Esophagus squamous epithelium (tissue), 5 donors: Measurements from ENCODE around the gene CCDC175. TPM values are rescaled to one million over a fixed set of nuclear protein-coding genes. Genes with fewer than 3 reads are reported as not detected.

Experiments used
- DNase-seq: peaks from one replicate; lab custom pipeline; 2025; lab: John Stamatoyannopoulos, UW
- H3K27ac ChIP-seq, 4 donors: fragments of 200-600 bp; sonication (generic); one replicate each; pipeline ENCODE4 v1.5.1; 2016 to 2019; ENCODE audit warnings: mild to moderate bottlenecking in 1 of 4
- H3K27me3 ChIP-seq, 4 donors: fragments of 200-600 bp; sonication (generic); 1 replicate in 3 of 4; 2 replicates in 1 of 4; pipeline versions ENCODE4 v1.5.1 to v1.6.0; 2017 to 2021; ENCODE audit warnings: antibody characterized with exemption in 1 of 4
- H3K36me3 ChIP-seq, 3 donors: fragments of 200-600 bp; sonication (generic); one replicate each; pipeline ENCODE4 v1.5.1; 2016 to 2019
- H3K4me1 ChIP-seq, 3 donors: fragments of 200-600 bp; sonication (generic); one replicate each; pipeline ENCODE4 v1.5.1; 2017 to 2019
- H3K4me3 ChIP-seq, 4 donors: fragments of 200-600 bp; sonication (generic); 1 replicate in 3 of 4; 2 replicates in 1 of 4; pipeline ENCODE4 v1.5.1; 2016 to 2019; ENCODE audit warnings: mild to moderate bottlenecking in 2 of 4, moderate library complexity in 1 of 4
- H3K9me3 ChIP-seq, 3 donors: fragments of 200-600 bp; sonication (generic); one replicate each; pipeline ENCODE4 v1.5.1; 2016 to 2019
- CTCF ChIP-seq, 6 experiments: fragments of 450-650 bp in 4 of 6; fragments of 200-600 bp in 2 of 6; sonication (generic) in 2 of 6; IDR thresholded peaks; one replicate each; pipeline ENCODE4 v1.5.1; 2016 to 2019; ENCODE audit warnings: antibody characterized with exemption in 6 of 6, mild to moderate bottlenecking in 4 of 6, moderate library complexity in 4 of 6
- POLR2A ChIP-seq, 4 donors: fragments of 450-650 bp; IDR thresholded peaks; one replicate each; pipeline ENCODE4 v1.6.1; 2017; ENCODE audit warnings: antibody characterized with exemption in 4 of 4, mild to moderate bottlenecking in 4 of 4, moderate library complexity in 3 of 4
- WGBS, 2 donors: methylation state at CpG; one replicate each; pipeline ENCODE4 v1.1.5; 2018; 5-methylcytosine and 5-hydroxymethylcytosine counted together
- intact Hi-C: fragments of 100-400 bp; cut with DNase I; formaldehyde crosslinking; loops from one replicate; pipeline ENCODE4 v1.15.0; 2022
- total RNA-seq, 4 donors: library from RNA; depleted of rRNA; stranded (reverse); fragments of >200 nt; gene quantifications; one replicate each; pipeline ENCODE4 v1.1.0, GENCODE V29; 2016
- donor health status: DM: yes; HTN: yes; CAD: no.

The CCDC175 gene
- total RNA-seq, 4 donors from 2014 or later, result not detected

GRCh38 chr14:59534361-59534987, 42.1 kb downstream of the CCDC175 start:
- no peak for TF ChIP-seq CTCF (IDR thresholded peaks at IDR 0.05)
- H3K9me3 ChIP-seq, result no peaks in the 10 kb centered on the region
- peaks cover 0 to 5% (median 0%) of the 10 kb centered on the region in 4 donors for H3K27me3 ChIP-seq
- no peak overlapping the region for H3K4me3 ChIP-seq
- H3K4me1 ChIP-seq, result no peaks in the 10 kb centered on the region
- DNase-seq, result no peak
- intact Hi-C loops, result no loop called here
- no peak overlapping the region for H3K27ac ChIP-seq
- 57 to 76% methylated on average over 6 to 7 of the region's 7 CpGs for WGBS, 2 donors
- no peaks in the 10 kb centered on the region for H3K36me3 ChIP-seq

DNA sequence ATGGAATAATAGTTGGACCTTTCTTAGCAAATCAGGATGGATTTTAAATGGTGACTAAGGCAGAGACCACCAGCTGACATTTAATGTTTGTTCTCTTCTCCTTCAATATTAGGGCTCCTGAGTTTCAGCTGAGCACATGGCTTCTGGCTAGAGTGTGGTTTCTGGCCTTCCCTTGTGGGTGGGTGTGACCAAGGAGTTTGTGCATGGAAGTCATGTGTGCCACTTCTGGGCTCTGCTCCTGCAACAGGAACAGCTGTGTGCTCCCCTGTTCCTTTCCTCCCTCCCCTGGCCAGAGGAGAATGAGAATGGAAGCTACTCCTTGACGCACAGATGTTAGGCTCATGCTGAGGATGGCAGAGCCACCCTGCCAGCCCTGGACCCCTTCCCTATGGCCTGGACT, 44.2 kb downstream of the CCDC175 start:
- TF ChIP-seq CTCF (IDR thresholded peaks at IDR 0.05) (no peak), POLR2A (IDR thresholded peaks at IDR 0.05) (no peak)
- H3K27ac ChIP-seq, result no peak overlapping the region
- DNase-seq, result no peak
- H3K36me3 ChIP-seq, result no peaks in the 10 kb centered on the region
- H3K4me1 ChIP-seq, result no peaks in the 10 kb centered on the region
- WGBS, 2 donors, result 88% methylated on average over 1 of the region's 1 CpG; no CpG with 5 or more reads in 1 of the 2 donors
- H3K9me3 ChIP-seq, result no peaks in the 10 kb centered on the region
- intact Hi-C loops, result no loop called here
- H3K4me3 ChIP-seq, result no peak overlapping the region
- H3K27me3 ChIP-seq, result peaks cover 0 to 5% (median 0%) of the 10 kb centered on the region in 4 donors

- Histone ChIP-seq H3K4me3 (no peak overlapping the region), H3K27ac (no peak overlapping the region), H3K9me3 (no peaks in the 10 kb centered on the region), H3K4me1 (no peaks in the 10 kb centered on the region), H3K27me3 (peaks cover 0 to 5% (median 0%) of the 10 kb centered on the region in 4 donors), H3K36me3 (no peaks in the 10 kb centered on the region)
- TF ChIP-seq CTCF (IDR thresholded peaks at IDR 0.05) (no peak), POLR2A (IDR thresholded peaks at IDR 0.05) (no peak)
- no peak for DNase-seq
- intact Hi-C loops, result no loop called here
Observed at GRCh38 chr14:59530349-59530748, 46.3 kb downstream of the CCDC175 start.

GRCh38 chr14:59529189-59529588, 47.4 kb downstream of the CCDC175 start:
- TF ChIP-seq POLR2A (IDR thresholded peaks at IDR 0.05) (no peak), CTCF (IDR thresholded peaks at IDR 0.05) (no peak)
- no peak for DNase-seq
- no peaks in the 10 kb centered on the region for H3K4me1 ChIP-seq
- H3K27ac ChIP-seq, result no peak overlapping the region
- 68 to 77% methylated on average over 2 of the region's 2 CpGs for WGBS, 2 donors
- no peaks in the 10 kb centered on the region for H3K36me3 ChIP-seq
- intact Hi-C loops, result no loop called here
- no peaks in the 10 kb centered on the region for H3K9me3 ChIP-seq
- H3K27me3 ChIP-seq, result peaks cover 0 to 5% (median 0%) of the 10 kb centered on the region in 4 donors
- no peak overlapping the region for H3K4me3 ChIP-seq

GRCh38 chr14:59520224-59520623, 56.4 kb downstream of the CCDC175 start:
- TF ChIP-seq POLR2A (IDR thresholded peaks at IDR 0.05), result no peak
- TF ChIP-seq CTCF (IDR thresholded peaks at IDR 0.05), result no peak
- no peak for DNase-seq
- Histone ChIP-seq H3K4me3 (no peak overlapping the region), H3K9me3 (no peaks in the 10 kb centered on the region), H3K27me3 (no peaks in the 10 kb centered on the region), H3K4me1 (no peaks in the 10 kb centered on the region), H3K36me3 (no peaks in the 10 kb centered on the region), H3K27ac (no peak overlapping the region)
- intact Hi-C loops, result no loop called here
- 71 to 81% methylated on average over 3 of the region's 3 CpGs for WGBS, 2 donors
